GM18867 (cell line): Measurements from ENCODE around the gene FBXW7.
"Not testable (repeated sequence)": the region's sequence is repeated elsewhere in the genome, so short reads cannot be mapped to it uniquely, and the experiment has no call there.

Source experiments
- ATAC-seq: cut with Tn5 transposase; IDR thresholded peaks from one replicate; pipeline ENCODE4 v1.9.1; 2021; ENCODE audit warnings: mild to moderate bottlenecking, moderate library complexity; ENCODE audit not compliant: unreplicated experiment

FBXW7 gene

GRCh38 chr4:152535903-152536544 is at the start of gene FBXW7:
FBXW7 (minus strand) TSS chr4:152536092; CDS start chr4:152411803, 124,289 bp downstream.
- ATAC-seq, result peak; percentile 84

GRCh38 chr4:152585023-152585441 is 49.1 kb upstream of the FBXW7 start:
- ATAC-seq, result peak; percentile 83

- no peak for ATAC-seq
Measured at GRCh38 chr4:152581536-152582160, 45.8 kb upstream of the FBXW7 start.

- ATAC-seq, result no peak
Measured at GRCh38 chr4:152579916-152580315, 44.0 kb upstream of the FBXW7 start.

GRCh38 chr4:152579107-152579764 is 43.3 kb upstream of the FBXW7 start:
- ATAC-seq, result no peak

GRCh38 chr4:152578670-152579069 is 42.8 kb upstream of the FBXW7 start:
- ATAC-seq, result no peak

- ATAC-seq, result peak; percentile 89
Measured at GRCh38 chr4:152577708-152578396, 42.0 kb upstream of the FBXW7 start.

- ATAC-seq, result no peak
Measured at GRCh38 chr4:152575533-152575932, 39.6 kb upstream of the FBXW7 start.

- no peak for ATAC-seq
Measured at GRCh38 chr4:152573861-152574260, 38.0 kb upstream of the FBXW7 start.

GRCh38 chr4:152572417-152573086 is 36.7 kb upstream of the FBXW7 start:
- ATAC-seq, result peak; percentile 89

GRCh38 chr4:152571770-152572169 is 35.9 kb upstream of the FBXW7 start:
- ATAC-seq, result no peak

- no peak for ATAC-seq
Measured at GRCh38 chr4:152571296-152571695, 35.4 kb upstream of the FBXW7 start.

- no peak for ATAC-seq
Measured at GRCh38 chr4:152565333-152565732, 29.4 kb upstream of the FBXW7 start.

GRCh38 chr4:152564336-152564735 is 28.4 kb upstream of the FBXW7 start:
- no peak for ATAC-seq

GRCh38 chr4:152563209-152563608 is 27.3 kb upstream of the FBXW7 start:
- ATAC-seq, result no peak

- no peak for ATAC-seq
Measured at GRCh38 chr4:152559641-152560040, 23.7 kb upstream of the FBXW7 start.

- ATAC-seq, result no peak
Measured at GRCh38 chr4:152558396-152558795, 22.5 kb upstream of the FBXW7 start.

- no peak for ATAC-seq
Measured at GRCh38 chr4:152556834-152557233, 20.9 kb upstream of the FBXW7 start.

- no peak for ATAC-seq
Measured at GRCh38 chr4:152556283-152556682, 20.4 kb upstream of the FBXW7 start.

- no peak for ATAC-seq
Measured at GRCh38 chr4:152554742-152555141, 18.9 kb upstream of the FBXW7 start.

GRCh38 chr4:152550687-152551086 is 14.8 kb upstream of the FBXW7 start:
- not testable (repeated sequence) for ATAC-seq
